ENCODE measurements around the gene UBE2I. TPM values are rescaled to one million over a fixed set of nuclear protein-coding genes. Genes with fewer than 3 reads are reported as not detected.

UBE2I gene
- polyA plus RNA-seq, 2 of the 4 experiments (the other 2 are of a cell fraction) = 170 to 208 TPM

- POLR2A ChIA-PET = no interaction called here
- H3K4me1 ChIP-seq = peaks cover 32% of the 10 kb centered on the region
- no peak for ATAC-seq
- no peaks in the 10 kb centered on the region for H3K9me3 ChIP-seq
- CTCF ChIA-PET = interaction anchor here (1.0 to 1.5 kb wide), 6 partner anchors 8 to 24 kb away, joined by 3 to 5 read pairs (median 4); no protein-coding TSS in a partner anchor
- TF ChIP-seq EHMT2 (IDR thresholded peaks at IDR 0.05; ENCODE audit: low read depth) (no peak), ZFP36 (IDR thresholded peaks at IDR 0.05; ENCODE audit: borderline replicate concordance, partially characterized antibody) (no peak), RCOR1 (IDR thresholded peaks at IDR 0.05; ENCODE audit: low read depth, low read length) (no peak), KDM1A (IDR thresholded peaks at IDR 0.05; ENCODE audit: low read depth) (no peak), FOXS1 (CRISPR knock-in tag; IDR thresholded peaks at IDR 0.05) (no peak), BCL3 (IDR thresholded peaks at IDR 0.05) (no peak), RFX5 (IDR thresholded peaks at IDR 0.05) (no peak), FOSB (CRISPR knock-in tag; IDR thresholded peaks at IDR 0.05) (no peak), JUN (IDR thresholded peaks at IDR 0.05) (no peak), POLR2AphosphoS2 (conservative IDR thresholded peaks at IDR 0.05; ENCODE audit: low read length) (no peak), SMC3 (IDR thresholded peaks at IDR 0.05) (no peak)
- TF ChIP-seq, protein P1, sequence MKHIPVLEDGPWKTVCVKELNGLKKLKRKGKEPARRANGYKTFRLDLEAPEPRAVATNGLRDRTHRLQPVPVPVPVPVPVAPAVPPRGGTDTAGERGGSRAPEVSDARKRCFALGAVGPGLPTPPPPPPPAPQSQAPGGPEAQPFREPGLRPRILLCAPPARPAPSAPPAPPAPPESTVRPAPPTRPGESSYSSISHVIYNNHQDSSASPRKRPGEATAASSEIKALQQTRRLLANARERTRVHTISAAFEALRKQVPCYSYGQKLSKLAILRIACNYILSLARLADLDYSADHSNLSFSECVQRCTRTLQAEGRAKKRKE (CRISPR knock-in tag; IDR thresholded peaks at IDR 0.05; ENCODE audit: low read depth) = no peak
- TF ChIP-seq, protein P2, sequence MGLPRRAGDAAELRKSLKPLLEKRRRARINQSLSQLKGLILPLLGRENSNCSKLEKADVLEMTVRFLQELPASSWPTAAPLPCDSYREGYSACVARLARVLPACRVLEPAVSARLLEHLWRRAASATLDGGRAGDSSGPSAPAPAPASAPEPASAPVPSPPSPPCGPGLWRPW (IDR thresholded peaks at IDR 0.05) = no peak
- TF ChIP-seq, protein P3, sequence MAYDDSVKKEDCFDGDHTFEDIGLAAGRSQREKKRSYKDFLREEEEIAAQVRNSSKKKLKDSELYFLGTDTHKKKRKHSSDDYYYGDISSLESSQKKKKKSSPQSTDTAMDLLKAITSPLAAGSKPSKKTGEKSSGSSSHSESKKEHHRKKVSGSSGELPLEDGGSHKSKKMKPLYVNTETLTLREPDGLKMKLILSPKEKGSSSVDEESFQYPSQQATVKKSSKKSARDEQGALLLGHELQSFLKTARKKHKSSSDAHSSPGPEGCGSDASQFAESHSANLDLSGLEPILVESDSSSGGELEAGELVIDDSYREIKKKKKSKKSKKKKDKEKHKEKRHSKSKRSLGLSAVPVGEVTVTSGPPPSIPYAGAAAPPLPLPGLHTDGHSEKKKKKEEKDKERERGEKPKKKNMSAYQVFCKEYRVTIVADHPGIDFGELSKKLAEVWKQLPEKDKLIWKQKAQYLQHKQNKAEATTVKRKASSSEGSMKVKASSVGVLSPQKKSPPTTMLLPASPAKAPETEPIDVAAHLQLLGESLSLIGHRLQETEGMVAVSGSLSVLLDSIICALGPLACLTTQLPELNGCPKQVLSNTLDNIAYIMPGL (CRISPR knock-in tag; IDR thresholded peaks at IDR 0.05; ENCODE audit: borderline replicate concordance) = no peak
- no peak overlapping the region for H3K4me2 ChIP-seq
- H3K27ac ChIP-seq = no peak overlapping the region
- FAIRE-seq = no peak
- 81% methylated on average over 45 of the region's 49 CpGs for WGBS (ENCODE audit: missing lambda C conversion rate)
- H3K4me3 ChIP-seq = no peak overlapping the region
- no peak for DNase-seq (ENCODE audit: low read depth in 1 of 2, low spot score in 1 of 2)
Measured at GRCh38 chr16:1354815-1355540, 45.5 kb downstream of the UBE2I start.

GRCh38 chr16:1355591-1355990, 46.2 kb downstream of the UBE2I start:
- ATAC-seq = no peak
- H3K4me3 ChIP-seq = no peak overlapping the region
- H3K4me1 ChIP-seq = peaks cover 29% of the 10 kb centered on the region
- H3K4me2 ChIP-seq = no peak overlapping the region
- no peaks in the 10 kb centered on the region for H3K9me3 ChIP-seq
- whole genome bisulfite sequencing (ENCODE audit: missing lambda C conversion rate) = 92% methylated on average over 10 of the region's 15 CpGs
- no peak for TF ChIP-seq MAZ (IDR thresholded peaks at IDR 0.05; ENCODE audit: borderline replicate concordance, low read depth, low read length)
- TF ChIP-seq, protein P2 (IDR thresholded peaks at IDR 0.05) = no peak
- no peak for TF ChIP-seq ESRRA (IDR thresholded peaks at IDR 0.05; ENCODE audit: borderline replicate concordance, low read length)
- TF ChIP-seq GATA3 (IDR thresholded peaks at IDR 0.05; ENCODE audit: borderline replicate concordance) = no peak
- TF ChIP-seq MAFK (IDR thresholded peaks at IDR 0.05; ENCODE audit: partially characterized antibody) = no peak
- no peak for TF ChIP-seq RNF2 (IDR thresholded peaks at IDR 0.05; ENCODE audit: borderline replicate concordance, low read depth)
- no peak for TF ChIP-seq NFE2L2 (conservative IDR thresholded peaks at IDR 0.05; ENCODE audit: low read length)
- no peak for TF ChIP-seq POLR2AphosphoS2 (conservative IDR thresholded peaks at IDR 0.05; ENCODE audit: low read length)
- TF ChIP-seq EHF (CRISPR knock-in tag; IDR thresholded peaks at IDR 0.05) = no peak
- TF ChIP-seq, protein P4, sequence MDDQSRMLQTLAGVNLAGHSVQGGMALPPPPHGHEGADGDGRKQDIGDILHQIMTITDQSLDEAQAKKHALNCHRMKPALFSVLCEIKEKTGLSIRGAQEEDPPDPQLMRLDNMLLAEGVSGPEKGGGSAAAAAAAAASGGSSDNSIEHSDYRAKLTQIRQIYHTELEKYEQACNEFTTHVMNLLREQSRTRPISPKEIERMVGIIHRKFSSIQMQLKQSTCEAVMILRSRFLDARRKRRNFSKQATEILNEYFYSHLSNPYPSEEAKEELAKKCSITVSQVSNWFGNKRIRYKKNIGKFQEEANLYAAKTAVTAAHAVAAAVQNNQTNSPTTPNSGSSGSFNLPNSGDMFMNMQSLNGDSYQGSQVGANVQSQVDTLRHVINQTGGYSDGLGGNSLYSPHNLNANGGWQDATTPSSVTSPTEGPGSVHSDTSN (IDR thresholded peaks at IDR 0.05) = no peak
- TF ChIP-seq JUNB (IDR thresholded peaks at IDR 0.05) = no peak
- no peak for TF ChIP-seq HOXB13 (CRISPR knock-in tag; IDR thresholded peaks at IDR 0.05; ENCODE audit: low read depth)
- no peak for TF ChIP-seq FOXS1 (CRISPR knock-in tag; IDR thresholded peaks at IDR 0.05)
- TF ChIP-seq, protein P5, sequence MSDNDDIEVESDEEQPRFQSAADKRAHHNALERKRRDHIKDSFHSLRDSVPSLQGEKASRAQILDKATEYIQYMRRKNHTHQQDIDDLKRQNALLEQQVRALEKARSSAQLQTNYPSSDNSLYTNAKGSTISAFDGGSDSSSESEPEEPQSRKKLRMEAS (IDR thresholded peaks at IDR 0.05) = no peak
- no peak for TF ChIP-seq ZC3H11A (IDR thresholded peaks at IDR 0.05)
- no peak for TF ChIP-seq HOXB5 (CRISPR knock-in tag; IDR thresholded peaks at IDR 0.05)
- TF ChIP-seq RCOR1 (IDR thresholded peaks at IDR 0.05; ENCODE audit: low read depth, low read length) = no peak
- FAIRE-seq = no peak
- H3K27ac ChIP-seq = no peak overlapping the region
- ChIA-PET CTCF (interaction anchor here (1.0 to 1.5 kb wide), 6 partner anchors 8 to 23 kb away, joined by 3 to 5 read pairs (median 4); no protein-coding TSS in a partner anchor), POLR2A (no interaction called here)
- DNase-seq (ENCODE audit: low read depth in 1 of 2, low spot score in 1 of 2) = no peak
